CD1c-positive myeloid dendritic cell (primary cell): ENCODE measurements around the gene TECPR1.
"Not testable (repeated sequence)": the region's sequence is repeated elsewhere in the genome, so short reads cannot be mapped to it uniquely, and the experiment has no call there.

Experiments
- DNase-seq: peaks from one replicate; pipeline ENCODE4 v3.0.0-alpha.2; 2016; ENCODE audit errors: extremely low spot score

TECPR1 gene

DNA sequence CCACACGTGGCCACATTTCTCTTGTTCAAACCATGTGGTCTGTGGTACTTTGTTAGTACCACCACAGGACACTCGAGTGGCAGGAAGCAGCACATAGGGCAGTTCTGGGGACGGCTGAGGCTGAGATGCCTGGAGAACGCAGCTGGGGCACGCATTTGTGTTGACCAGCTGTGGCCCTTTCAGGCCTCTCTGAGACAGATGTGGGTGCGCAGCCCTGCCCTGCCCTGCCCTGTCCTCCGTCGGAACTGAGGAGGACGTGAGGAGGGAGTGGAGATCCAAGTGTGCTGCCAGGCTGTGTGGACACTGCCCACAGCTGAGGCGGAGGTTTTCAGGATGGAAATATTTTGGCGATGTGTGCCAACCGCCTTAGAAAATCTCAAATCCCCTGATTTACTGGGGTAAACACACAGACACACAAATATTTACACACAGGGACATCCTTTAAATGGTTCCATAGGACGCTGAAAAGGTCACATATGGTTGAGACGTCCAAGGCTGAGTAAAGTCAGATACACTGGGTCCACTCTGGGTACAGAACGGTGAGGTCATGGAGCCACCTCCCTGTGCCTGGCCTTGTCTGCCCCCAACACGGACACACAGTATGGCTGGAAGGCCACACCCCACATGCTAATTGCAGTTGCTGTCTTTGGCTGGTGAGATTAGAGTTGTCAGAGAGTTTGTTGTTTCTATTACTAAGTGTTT is 26.0 kb downstream of the TECPR1 start:
- no peak for DNase-seq

GRCh38 chr7:98224701-98225181 is 27.3 kb downstream of the TECPR1 start:
- no peak for DNase-seq

- no peak for DNase-seq
These were observed 27.9 kb downstream of the TECPR1 start for GRCh38 chr7:98223898-98224700.

GRCh38 chr7:98223351-98223897 is 28.6 kb downstream of the TECPR1 start:
- DNase-seq = no peak

GRCh38 chr7:98222533-98223195 is 29.4 kb downstream of the TECPR1 start:
- no peak for DNase-seq

DNA sequence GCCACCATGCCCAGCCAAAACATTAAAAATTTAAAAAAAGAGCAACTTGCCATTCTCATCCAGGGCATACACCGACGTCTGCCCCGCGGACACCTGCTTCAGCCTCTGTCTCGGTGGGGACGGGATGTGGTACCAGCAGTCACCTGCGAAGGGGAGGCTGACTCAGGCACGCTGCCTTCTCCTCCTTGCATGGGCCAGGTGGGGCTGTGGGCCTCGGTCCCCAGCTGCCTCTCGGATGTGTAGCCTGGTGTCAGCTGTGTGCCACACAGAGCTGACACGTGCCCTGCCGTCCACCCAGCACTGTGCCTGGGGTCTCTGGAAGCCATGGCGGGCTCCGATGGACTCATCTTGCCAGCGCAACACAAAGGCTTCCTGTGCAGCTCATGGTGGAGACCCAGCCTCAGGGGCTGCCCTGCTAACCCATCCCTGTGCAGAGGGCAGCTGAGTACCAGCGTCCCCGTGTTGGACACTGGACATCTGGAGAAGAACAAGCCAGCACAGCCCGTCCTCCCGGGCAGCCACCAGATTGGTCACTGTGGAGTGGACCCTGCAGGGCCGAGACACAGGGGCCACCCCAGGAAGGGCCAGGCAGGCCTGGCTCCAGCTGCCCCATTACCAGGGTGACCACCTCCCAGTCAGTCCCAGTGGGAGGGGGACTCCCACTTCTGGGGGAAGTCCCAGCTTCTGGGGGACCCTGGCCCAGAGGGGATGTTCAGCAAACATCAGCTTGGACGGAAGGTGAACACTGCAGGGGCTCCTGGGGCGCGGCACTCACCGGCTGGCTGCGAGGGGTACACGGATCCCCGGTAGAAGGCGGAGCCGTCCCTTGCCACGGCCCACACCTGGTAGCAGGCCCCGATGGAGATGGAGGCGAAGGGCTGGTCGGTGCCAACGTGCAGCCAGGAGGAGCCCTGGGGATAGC is 30.2 kb downstream of the TECPR1 start:
- DNase-seq = no peak

- not testable (repeated sequence) for DNase-seq
These were observed 32.6 kb downstream of the TECPR1 start for GRCh38 chr7:98219382-98219781.

GRCh38 chr7:98217623-98218582 is 34.1 kb downstream of the TECPR1 start:
- DNase-seq = peak; percentile 52

DNA sequence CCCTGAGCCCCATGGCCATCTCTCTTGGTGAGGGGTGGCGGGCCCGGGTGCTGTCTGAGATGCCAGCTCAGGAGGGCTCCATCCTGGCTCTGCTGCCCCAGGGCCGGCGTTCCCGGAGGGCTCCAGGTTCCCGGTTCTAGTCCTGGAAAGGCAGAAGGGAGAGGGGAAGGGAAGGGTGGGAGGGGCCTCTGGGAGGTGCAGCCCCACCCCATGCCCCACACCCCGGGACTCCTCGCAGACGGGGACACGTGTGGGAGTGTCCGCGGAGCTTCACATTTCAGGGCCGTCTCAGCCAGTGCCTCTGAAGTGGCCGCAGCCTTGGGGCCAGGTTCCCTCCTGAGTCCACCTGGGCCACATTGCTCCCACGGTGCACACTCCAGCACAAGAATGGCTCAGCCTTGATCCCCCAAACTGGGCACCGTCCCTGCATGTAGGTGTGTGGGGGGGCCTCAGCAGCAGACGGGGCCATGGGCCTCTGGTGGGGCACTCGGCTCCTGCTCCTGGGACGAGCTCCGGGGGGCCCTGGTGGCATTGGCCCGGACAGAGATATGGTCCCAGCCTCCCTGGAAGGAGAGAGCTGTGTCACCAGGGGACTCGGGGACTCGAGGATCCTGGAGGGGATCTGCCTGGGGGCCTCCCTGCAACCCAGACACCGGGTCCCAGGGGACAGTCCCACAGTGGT is 35.0 kb downstream of the TECPR1 start:
- no peak for DNase-seq

- DNase-seq = no peak
These were observed 36.2 kb downstream of the TECPR1 start for GRCh38 chr7:98215561-98216495.

DNA sequence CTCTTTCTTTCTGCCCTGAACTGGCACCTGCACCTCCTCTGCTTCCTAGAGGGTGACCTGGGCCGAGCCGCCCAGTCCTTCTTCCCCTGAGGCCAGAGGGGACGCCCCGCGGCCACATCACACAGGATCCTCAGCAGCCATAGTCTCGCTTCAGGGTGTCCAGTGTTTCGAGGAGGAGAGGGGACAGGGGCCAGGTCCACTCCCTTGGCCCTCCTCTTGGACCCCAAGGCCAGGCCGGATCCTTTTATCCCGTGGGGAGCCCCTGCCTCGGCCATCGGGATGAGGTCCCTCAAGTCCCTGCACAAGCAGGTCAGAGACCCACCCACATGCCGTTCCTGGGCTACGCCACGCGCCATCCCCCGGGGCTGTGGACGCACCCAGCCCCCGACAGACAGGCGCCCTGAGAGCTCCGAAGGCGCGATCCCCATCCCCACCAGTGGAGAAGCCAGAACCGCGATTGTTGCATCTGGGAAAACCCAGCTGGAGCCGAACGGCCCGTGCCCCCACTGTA is 37.2 kb downstream of the TECPR1 start:
- no peak for DNase-seq

- DNase-seq = no peak
These were observed 37.9 kb downstream of the TECPR1 start for GRCh38 chr7:98213888-98214810.

GRCh38 chr7:98213296-98213887 is 38.6 kb downstream of the TECPR1 start:
- no peak for DNase-seq

GRCh38 chr7:98212532-98213041 is 39.4 kb downstream of the TECPR1 start:
- no peak for DNase-seq

DNA sequence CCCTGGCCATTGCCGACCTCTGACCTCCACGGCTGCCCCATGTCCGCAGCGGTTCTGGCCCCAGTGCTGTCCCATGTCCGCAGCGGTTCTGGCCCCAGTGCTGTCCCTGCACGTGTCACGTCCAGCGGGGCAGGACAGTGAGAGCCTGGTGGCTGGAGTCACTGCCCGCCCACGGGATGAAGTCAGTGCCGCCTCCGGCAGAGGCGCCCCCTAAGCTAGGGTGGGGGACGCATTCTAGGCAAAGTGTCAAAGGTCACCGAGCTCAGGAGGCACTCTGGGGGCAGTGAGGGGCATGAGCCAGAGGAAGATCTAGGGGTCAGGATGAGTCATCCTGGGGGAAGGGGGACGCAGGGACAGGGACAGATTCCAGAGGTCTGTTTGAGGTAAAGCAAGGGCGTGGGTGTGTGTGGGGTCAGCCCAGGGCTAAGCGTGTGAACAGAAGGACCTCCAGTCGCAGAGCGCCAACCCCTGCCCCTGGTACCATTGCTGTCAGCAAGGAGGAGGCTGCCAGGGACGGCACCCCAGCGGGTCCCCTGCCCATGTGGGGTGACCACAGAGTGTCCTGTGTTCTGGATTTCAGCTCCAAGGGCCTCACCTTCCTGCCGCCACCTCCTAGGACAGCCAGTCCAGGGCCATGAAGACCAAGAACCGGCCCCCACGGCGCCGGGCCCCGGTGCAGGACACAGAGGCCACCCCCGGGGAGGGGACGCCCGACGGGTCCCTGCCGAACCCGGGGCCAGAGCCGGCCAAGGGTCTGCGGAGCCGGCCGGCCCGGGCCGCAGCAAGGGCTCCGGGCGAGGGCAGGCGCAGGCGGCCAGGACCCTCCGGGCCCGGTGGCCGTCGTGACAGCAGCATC is 40.1 kb downstream of the TECPR1 start:
- no peak for DNase-seq
